Middle frontal gyrus (tissue), 1 donor: ENCODE data around the gene FOXP2.
"Not testable (repeated sequence)": the region's sequence is repeated elsewhere in the genome, so short reads cannot be mapped to it uniquely, and the experiment has no call there.

Source experiments
- DNase-seq: peaks from one replicate; pipeline ENCODE4 v3.0.0-alpha.2; 2015; ENCODE audit warnings: low spot score; ENCODE audit errors: extremely low spot score

FOXP2 gene

DNA sequence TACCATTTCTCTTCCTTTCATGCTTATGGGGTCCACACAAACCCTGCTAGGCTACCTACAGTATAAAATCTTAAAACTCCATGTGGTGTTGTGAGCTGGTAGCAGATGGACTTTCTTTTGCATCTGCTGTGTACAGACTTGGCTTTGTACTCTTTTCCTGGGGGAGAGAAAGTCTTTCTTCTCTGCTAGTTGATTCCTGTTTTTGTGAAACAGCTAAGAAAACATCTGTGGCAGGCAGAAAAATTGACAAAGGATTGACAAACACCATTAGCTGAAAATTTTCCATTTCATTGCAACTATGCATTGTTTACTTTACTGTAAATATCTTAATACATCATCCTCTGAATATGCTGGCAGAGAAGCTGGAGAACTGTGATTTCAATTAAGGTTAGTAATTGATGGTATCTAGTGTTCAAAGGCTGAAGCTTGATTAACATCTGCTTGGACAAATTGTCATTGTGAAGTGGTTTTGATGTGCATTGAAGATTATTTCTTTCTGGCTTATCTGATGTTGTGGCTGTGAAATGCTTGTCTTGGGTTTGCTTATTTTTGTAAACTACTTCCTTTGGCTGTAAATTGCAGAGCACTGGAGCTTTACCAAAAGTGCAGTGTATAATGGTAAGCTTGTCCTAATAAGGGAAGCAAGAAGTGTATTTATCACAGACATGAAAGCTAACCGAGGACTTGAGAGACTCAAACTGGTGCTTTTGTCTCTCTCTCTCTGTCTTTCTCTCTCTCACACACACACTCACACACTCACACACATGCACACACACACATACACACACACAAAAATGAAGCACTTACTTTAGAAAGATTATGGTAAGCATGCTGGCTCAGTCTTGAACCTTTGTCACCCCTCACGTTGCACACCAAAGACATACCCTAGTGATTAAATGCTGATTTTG lies at the start of gene FOXP2:
TSS of gene FOXP2 (plus strand) at position 660 of the 908 bp plus-strand sequence. CDS start 11,697 bp downstream, outside the sequence.
- no peak for DNase-seq

DNA sequence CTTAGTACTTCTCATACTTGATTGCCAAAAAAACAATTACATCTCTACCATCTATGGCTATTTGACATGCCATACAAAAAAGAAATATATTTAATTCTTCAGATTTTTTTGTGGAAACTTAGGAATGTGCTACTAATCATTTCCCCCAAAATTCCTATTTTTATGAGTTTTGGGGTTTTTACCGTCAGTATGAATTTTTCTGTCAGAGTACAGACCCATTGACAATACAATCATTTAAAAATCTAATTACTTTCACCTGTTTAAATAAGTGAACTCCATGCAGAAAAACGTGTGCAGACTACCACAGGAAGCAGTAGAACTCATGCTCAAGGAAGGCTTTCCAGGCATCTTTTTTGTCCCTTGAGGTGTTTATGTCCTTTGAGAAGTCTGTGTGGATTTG lies 48.8 kb upstream of the FOXP2 start:
- DNase-seq: no peak

DNA sequence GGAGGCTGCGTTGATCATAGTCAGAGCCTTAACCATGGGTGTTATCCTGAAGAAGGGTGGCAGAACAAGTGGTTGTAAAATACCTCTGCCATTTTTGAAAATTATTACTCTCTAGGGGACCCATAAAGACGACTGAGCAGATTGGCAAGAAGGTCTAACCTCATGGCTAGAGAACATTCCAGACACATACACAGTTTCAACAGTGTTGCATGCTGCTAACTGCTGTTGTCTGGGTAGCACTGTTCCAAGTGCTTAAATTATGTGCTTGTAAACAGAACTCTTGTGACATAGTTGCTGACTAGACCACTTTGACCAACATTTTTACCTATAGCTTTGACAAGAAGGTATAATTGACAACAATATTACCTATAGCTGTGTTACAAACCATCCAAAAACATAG lies 46.1 kb upstream of the FOXP2 start:
- DNase-seq: no peak

DNA sequence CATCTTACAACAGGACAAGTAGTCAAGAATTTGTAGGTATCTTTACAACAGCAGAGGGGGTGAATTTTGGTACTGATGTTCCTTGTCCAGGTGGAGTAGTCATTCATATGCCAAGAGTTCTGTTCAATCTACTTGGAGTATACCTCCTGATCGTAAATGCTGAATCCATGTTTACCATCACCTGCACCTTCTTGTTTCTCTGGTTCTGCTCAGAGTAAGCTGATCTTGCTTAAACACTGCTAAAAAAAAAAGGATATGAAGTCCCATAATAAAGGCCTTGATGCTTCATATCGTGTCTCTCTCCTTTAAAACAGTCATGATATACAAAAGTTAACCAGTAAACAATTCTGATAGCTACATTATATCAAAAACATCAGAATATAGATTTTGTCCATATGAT lies 45.3 kb upstream of the FOXP2 start:
- no peak for DNase-seq

GRCh38 chr7:114372619-114373018 lies 42.0 kb upstream of the FOXP2 start:
- DNase-seq: no peak

- DNase-seq: no peak
Measured at GRCh38 chr7:114375907-114376306, 38.7 kb upstream of the FOXP2 start.

DNA sequence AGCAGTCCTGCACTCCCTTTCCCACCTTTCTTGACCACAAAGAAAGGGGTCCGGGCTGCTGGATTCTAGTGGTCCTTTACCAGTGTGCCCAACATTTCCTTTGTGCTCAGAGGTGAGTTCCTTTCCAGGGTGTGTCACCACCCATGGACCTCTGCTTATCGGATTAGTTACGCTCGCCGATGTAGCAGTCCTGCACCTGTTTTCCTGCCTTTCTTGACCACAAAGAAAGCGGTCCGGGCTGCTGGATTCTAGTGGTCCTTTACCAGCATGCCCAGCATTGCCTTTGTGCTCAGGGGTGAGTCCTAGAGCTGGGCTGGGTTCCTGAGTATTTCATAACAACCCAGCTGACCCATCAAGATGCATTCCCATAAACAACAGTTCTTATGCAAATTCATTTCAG lies 30.7 kb upstream of the FOXP2 start:
- DNase-seq: not testable (repeated sequence)

DNA sequence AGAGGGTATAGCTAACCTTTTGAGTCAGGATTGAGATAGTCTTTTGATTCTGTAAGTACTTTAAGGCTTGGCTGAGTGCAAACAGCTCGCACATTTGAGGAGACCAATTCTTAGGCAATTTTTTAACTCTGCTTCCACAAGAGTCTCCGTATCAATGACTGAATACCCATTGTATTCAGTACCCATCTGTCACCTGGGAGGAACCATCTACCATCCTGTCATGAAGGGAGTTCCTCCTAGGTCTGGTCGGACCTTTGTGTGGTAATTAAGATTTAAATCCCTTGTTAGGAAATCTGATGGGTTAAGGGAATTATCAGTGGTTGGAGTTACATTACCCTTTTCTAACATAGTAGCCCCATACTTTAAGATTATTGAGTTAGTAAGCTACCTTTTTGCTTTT lies 30.3 kb upstream of the FOXP2 start:
- DNase-seq: not testable (repeated sequence)

DNA sequence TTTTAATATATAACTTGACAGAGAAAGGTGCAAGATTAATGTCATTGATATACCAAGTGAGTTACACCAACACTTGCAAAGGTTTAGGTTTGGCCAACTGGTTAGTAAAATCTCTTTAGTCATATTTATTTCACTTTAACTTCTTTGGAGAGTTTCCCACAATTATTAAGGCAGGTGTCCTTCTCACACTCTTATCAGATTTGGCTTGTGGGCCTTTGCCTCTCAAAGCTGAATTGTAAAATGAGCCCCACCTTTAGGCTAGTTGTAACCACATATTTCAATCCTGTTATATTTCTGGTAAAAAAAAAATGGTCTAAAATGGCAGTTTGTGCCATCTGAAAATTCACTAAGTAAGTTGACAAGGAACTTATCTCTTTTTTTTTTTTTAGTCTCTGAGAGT lies 26.6 kb upstream of the FOXP2 start:
- no peak for DNase-seq

GRCh38 chr7:114392686-114393085 lies 21.9 kb upstream of the FOXP2 start:
- DNase-seq: no peak

DNA sequence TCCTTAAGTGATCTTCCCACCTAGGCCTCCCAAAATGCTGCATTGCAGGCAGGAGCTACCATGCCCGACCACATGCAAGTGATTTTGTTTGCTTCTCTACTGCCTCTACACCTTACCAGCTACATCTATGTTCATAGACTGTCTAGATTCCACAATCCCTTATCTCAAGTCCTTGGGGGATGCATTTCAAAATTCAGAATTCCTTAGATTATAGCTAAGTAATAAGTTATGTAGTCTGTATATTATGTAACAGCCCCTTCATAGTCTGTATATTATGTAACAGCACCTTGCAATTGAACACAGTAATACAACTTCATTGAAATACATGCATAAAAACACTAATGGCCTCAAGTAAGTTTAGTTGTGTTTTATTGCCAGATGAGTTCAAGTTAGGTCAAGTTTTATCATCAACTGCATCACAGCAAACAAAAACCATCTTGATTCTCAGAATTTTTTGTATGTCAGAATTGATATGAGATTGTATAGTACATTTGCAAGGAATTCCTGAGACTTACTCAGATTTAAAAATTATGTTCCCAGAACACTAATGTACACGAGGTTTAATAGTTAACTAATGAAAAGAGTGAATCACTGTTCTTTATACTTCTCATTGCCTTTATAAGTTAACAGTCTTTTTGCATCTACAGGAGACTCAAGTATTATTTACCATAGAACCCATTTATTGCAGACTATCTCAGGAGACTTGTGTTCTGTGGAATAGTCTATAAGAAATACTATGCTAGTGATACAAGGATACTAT lies 11.6 kb upstream of the FOXP2 start:
- DNase-seq: no peak

DNA sequence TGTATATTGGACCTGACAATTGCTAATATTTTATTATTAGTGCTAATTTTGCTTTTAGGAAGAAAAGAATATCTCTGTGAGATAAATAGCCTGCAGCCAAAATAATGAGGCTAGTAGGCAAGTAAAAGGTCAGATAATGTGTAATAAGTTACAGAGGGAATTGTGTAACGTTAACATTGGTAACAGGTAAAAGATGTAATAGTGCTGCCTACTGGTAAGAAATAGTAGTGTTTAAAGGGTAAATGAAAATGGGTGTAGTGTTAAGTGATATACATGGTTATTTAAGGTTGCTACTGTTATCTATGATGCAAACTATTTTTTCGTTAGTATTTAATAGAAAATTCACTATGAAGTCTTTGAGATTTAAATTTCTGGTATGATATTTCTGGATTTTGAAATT lies 9.2 kb upstream of the FOXP2 start:
- DNase-seq: no peak

DNA sequence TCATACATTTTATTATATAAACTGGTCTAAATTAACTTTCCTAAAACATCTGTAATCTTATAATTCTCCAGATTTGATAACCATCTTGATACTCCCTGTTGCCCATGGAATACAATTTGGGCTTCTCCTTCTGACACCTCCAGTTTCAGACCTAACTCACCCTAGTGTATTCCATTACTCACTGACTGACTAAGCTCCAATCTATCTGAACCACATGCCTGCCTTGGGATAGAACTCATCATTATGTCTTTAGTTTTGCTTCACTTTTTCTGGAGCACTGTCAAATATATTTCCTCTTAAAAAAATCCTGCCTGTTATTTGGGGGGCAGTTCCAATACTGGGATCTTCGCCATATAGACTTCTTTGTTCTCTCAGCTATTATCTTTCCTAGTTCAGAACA lies 4.9 kb upstream of the FOXP2 start:
- no peak for DNase-seq

DNA sequence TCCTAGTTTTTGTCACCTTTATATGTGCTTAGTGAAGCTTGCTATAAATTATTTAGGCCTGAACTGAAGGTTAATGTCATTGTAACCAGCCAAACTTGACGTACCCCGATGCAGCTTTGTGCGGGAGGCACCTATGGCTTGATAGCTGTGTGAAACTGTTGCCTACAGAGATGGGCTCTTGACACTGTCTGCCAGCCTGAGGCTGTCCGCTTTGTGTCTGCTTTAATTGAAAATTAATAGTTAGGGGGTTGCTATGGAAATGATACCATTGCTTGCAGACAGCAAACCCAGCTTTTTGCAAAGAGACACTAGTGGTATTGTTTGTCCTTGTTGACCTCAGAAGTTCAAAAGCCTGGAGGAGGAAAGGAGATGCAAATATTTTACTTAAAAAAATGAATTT lies 2.1 kb upstream of the FOXP2 start:
- no peak for DNase-seq

DNA sequence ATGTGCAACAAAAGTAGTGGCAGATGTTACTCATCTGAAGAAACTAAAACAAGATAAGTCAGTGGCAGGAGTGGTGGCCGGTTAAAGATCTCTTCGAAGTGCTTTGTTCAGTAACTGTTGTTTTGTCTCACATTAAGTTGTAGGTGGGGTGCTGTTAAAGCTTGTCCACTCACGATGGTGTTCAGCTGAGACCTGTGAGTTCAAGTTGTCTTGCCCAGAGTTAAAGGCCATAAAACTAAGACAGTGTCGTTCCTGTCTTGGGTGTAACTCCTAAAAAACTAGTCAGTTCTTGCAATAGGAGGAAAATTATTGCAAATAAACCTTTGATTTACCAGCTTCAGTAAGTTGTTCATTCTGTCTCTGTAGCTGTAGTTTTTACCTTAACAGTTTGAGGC lies 857 bp upstream of the FOXP2 start:
- DNase-seq: no peak

GRCh38 chr7:114415064-114415989 lies 712 bp downstream of the FOXP2 start:
- DNase-seq: no peak

DNA sequence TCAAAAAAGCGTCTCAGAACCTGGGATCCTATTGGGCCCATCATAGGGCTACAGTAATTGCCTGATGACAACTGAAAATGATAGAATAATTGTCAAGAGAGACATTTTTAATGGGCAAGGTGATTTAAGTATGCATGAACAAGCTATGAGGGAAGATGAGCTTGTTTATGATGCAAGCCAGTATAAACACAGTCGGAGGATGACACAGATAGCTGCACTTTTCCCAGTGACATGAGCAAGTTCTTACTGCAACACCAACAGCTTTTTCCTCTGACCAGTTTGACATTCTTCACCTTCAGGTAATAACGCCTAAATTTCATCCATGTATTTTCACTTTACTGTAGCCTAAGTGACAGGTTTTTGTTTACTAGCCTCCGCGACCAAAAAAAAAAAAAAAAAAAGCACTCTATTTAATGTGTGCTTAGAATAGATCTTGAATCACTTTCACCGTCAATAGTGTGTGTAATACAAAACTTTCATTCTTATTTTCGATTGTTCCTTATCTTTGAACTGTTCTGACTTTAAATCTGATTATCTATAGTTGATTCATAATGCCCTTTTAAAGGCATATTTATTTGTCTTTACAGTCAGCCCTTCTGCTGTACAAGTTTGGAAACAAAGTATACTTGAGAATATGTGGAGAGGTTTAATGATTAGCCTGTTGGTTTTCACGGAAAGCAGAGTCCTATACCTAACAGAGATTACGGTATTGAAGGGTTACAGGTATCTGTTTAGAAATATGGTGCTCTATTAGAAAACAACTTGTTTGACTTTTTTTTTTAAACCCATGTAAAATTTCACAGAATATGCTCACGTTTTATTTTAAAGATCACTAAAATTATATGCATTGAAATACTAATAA lies 1.7 kb downstream of the FOXP2 start:
- no peak for DNase-seq

DNA sequence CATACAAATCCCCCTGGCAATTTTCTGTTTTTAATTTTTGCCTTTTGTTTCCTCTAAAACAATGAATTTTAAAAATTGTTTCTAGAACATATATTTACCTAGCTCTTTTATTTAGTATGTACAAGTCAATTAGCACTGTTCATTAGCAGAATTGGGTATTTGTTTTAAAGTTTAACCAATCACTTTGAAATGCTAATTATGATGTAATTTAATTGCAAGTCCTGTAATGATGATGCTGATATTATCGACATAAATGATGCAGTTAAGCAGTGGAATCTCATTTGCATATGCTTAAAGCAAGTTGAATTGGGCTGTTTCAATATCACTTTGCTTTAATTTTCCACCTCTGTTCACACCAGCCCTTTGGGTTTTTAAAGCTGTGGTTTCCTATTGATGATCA lies 2.7 kb downstream of the FOXP2 start:
- no peak for DNase-seq

DNA sequence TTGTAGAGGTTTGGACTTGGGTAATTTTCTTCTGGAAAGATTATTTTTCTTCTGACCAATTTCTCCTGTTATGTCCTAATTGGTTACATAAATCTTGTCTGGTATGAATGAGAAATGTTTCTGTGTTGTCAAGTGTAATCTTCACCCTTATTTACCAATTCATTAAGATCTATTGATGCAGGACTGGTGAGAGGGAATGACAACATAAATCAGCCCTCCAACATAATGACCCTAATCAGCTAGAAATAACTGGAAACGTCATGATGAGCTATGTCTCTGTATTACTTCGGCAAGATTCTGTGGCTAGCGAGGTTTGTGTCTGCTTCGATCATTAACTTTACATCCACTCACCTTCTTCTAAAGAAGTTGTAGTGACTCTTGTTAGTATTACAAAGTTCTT lies 3.5 kb downstream of the FOXP2 start:
- no peak for DNase-seq

DNA sequence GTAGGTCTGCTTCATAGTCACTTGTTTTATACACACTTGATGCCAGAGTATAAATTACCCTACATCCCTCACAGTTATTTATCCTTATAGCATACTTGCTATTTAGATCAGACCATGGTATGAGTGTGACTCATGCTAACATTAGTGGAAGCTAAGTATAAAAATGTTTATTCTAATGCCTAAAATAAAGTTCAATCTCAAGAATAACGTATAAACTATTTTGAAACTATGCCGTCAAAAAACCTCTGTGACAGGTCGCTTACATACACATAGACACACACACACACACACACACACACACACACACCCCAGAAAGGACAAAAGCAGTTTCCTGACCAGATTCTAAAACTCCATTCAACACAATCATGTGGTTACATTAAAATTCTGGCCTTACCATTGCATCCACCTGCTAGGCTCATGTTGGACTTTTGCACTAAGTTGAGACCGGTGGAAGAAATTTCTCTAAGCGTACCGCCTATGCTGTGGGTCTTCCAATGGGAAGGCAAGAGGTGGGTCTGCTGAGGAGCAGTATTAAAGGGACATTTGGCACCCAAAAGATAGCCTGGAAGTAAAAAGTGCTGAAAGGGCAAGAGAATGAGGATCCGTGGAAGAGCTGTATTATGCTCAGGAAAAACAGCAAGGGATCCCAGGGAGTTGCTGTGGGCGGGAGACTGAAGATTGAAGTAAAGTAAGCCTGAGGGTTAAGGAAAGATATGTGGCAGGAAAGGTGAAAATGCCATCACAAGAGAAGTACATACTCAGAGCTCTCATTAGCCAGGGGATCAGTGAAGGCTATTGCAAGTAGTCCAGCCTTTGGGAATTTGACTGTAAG lies 5.0 kb downstream of the FOXP2 start:
- no peak for DNase-seq
